ENCODE data around the gene PAPSS1. TPM values are rescaled to one million over a fixed set of nuclear protein-coding genes. Genes with fewer than 3 reads are reported as not detected.

The PAPSS1 gene
- total RNA-seq, 1 experiment from 2014 or later, result 59.0 TPM

GRCh38 chr4:107578321-107578720, 141.7 kb downstream of the PAPSS1 start (continued):
- TF ChIP-seq EZH2 (IDR thresholded peaks at IDR 0.05) (no peak), EGR1 (IDR thresholded peaks at IDR 0.05; ENCODE audit: low read depth) (no peak), YY1 (IDR thresholded peaks at IDR 0.05; ENCODE audit: extremely low read depth, insufficient replicate concordance, low read depth, low read length) (no peak)
- TF ChIP-seq, protein P1, sequence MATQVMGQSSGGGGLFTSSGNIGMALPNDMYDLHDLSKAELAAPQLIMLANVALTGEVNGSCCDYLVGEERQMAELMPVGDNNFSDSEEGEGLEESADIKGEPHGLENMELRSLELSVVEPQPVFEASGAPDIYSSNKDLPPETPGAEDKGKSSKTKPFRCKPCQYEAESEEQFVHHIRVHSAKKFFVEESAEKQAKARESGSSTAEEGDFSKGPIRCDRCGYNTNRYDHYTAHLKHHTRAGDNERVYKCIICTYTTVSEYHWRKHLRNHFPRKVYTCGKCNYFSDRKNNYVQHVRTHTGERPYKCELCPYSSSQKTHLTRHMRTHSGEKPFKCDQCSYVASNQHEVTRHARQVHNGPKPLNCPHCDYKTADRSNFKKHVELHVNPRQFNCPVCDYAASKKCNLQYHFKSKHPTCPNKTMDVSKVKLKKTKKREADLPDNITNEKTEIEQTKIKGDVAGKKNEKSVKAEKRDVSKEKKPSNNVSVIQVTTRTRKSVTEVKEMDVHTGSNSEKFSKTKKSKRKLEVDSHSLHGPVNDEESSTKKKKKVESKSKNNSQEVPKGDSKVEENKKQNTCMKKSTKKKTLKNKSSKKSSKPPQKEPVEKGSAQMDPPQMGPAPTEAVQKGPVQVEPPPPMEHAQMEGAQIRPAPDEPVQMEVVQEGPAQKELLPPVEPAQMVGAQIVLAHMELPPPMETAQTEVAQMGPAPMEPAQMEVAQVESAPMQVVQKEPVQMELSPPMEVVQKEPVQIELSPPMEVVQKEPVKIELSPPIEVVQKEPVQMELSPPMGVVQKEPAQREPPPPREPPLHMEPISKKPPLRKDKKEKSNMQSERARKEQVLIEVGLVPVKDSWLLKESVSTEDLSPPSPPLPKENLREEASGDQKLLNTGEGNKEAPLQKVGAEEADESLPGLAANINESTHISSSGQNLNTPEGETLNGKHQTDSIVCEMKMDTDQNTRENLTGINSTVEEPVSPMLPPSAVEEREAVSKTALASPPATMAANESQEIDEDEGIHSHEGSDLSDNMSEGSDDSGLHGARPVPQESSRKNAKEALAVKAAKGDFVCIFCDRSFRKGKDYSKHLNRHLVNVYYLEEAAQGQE (IDR thresholded peaks at IDR 0.05; ENCODE audit: low read depth), result no peak

GRCh38 chr4:107577743-107578142, 142.3 kb downstream of the PAPSS1 start:
- Histone ChIP-seq H3K9ac (ENCODE audit: low read length) (no peak overlapping the region), H3K27me3 (ENCODE audit: insufficient read depth, low read length) (no peaks in the 10 kb centered on the region), H3K36me3 (ENCODE audit: control insufficient read depth in 1 of 2, insufficient read depth in 2 of 2, low read length in 2 of 2) (no peaks in the 10 kb centered on the region), H3K9me3 (ENCODE audit: control insufficient read depth in 1 of 2, insufficient read depth in 1 of 2, low read depth in 1 of 2, low read length in 2 of 2) (no peaks in the 10 kb centered on the region), H3K79me2 (ENCODE audit: insufficient read depth, low read length) (no peaks in the 10 kb centered on the region), H3K4me1 (ENCODE audit: control insufficient read depth in 1 of 2, insufficient read depth in 2 of 2, low read length in 2 of 2) (no peaks in the 10 kb centered on the region), H4K20me1 (ENCODE audit: insufficient read depth) (no peaks in the 10 kb centered on the region), H3K9me2 (ENCODE audit: insufficient read depth) (no peaks in the 10 kb centered on the region), H3K27ac (ENCODE audit: low read depth, low read length) (no peak overlapping the region), H3K4me2 (ENCODE audit: low read length) (no peak overlapping the region), H3K4me3 (replicated peaks in 1 of 2; ENCODE audit: low read depth in 1 of 2, low read length in 2 of 2) (no peak overlapping the region), H2AFZ (ENCODE audit: low read depth, low read length, poor library complexity, severe bottlenecking) (no peak overlapping the region)
- DNase-seq (ENCODE audit: low read depth, low spot score) (no peak), ATAC-seq (no peak)
- BruUV-seq (replicated peaks), result no TSS peak
- POLR2A ChIA-PET, result no interaction called here
- CTCF ChIA-PET, result no interaction called here
- RAD21 ChIA-PET (ENCODE audit: low non-redundant PET in 1 of 2, low total read pairs in 2 of 2, uncharacterized antibody in 2 of 2, unreplicated experiment in 2 of 2), result no interaction called here
- intact Hi-C loops (cut with micrococcal nuclease), result no loop called here
- TF ChIP-seq MAX (IDR thresholded peaks at IDR 0.05), result no peak
- no peak for TF ChIP-seq EGR1 (IDR thresholded peaks at IDR 0.05; ENCODE audit: low read depth)
- no peak for TF ChIP-seq ELF1 (IDR thresholded peaks at IDR 0.05; ENCODE audit: borderline replicate concordance, low read depth)
- TF ChIP-seq EZH2phosphoT487 (IDR thresholded peaks at IDR 0.05; ENCODE audit: borderline replicate concordance), result no peak
- TF ChIP-seq SP1 (IDR thresholded peaks at IDR 0.05; ENCODE audit: low read depth), result no peak
- no peak for TF ChIP-seq CEBPB (IDR thresholded peaks at IDR 0.05; ENCODE audit: low read depth)
- TF ChIP-seq POLR2AphosphoS5 (IDR thresholded peaks at IDR 0.05; ENCODE audit: low read depth, low read length), result no peak
- TF ChIP-seq ZFX (IDR thresholded peaks at IDR 0.05), result no peak
- TF ChIP-seq SRF (IDR thresholded peaks at IDR 0.05; ENCODE audit: low read depth), result no peak
- TF ChIP-seq, protein P2, sequence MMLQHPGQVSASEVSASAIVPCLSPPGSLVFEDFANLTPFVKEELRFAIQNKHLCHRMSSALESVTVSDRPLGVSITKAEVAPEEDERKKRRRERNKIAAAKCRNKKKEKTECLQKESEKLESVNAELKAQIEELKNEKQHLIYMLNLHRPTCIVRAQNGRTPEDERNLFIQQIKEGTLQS (IDR thresholded peaks at IDR 0.05), result no peak
- no peak for TF ChIP-seq TCF7L2 (IDR thresholded peaks at IDR 0.05; ENCODE audit: borderline replicate concordance, extremely low read depth, insufficient read depth, insufficient read length)
- TF ChIP-seq CBX3 (IDR thresholded peaks at IDR 0.05; ENCODE audit: low read depth), result no peak
- no peak for TF ChIP-seq YY1 (IDR thresholded peaks at IDR 0.05; ENCODE audit: extremely low read depth, insufficient replicate concordance, low read depth, low read length)
- no peak for TF ChIP-seq FOSL1 (IDR thresholded peaks at IDR 0.05; ENCODE audit: low read depth)
- TF ChIP-seq ZNF274 (IDR thresholded peaks at IDR 0.05; ENCODE audit: low read depth, low read length), result no peak
- no peak for TF ChIP-seq EZH2 (IDR thresholded peaks at IDR 0.05)
- no peak for TF ChIP-seq JUND (IDR thresholded peaks at IDR 0.05)
- TF ChIP-seq, protein P3, sequence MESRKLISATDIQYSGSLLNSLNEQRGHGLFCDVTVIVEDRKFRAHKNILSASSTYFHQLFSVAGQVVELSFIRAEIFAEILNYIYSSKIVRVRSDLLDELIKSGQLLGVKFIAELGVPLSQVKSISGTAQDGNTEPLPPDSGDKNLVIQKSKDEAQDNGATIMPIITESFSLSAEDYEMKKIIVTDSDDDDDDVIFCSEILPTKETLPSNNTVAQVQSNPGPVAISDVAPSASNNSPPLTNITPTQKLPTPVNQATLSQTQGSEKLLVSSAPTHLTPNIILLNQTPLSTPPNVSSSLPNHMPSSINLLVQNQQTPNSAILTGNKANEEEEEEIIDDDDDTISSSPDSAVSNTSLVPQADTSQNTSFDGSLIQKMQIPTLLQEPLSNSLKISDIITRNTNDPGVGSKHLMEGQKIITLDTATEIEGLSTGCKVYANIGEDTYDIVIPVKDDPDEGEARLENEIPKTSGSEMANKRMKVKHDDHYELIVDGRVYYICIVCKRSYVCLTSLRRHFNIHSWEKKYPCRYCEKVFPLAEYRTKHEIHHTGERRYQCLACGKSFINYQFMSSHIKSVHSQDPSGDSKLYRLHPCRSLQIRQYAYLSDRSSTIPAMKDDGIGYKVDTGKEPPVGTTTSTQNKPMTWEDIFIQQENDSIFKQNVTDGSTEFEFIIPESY (IDR thresholded peaks at IDR 0.05; ENCODE audit: extremely low read depth, insufficient replicate concordance, low read length), result no peak
- TF ChIP-seq POLR2A (IDR thresholded peaks at IDR 0.05; ENCODE audit: borderline replicate concordance, extremely low read depth, insufficient read depth, insufficient read length), result no peak

Data from HCT116 (cell line).